OCI-LY1 (cell line): ENCODE measurements around the gene ACVR2B.

Source experiments
- CTCF ChIP-seq: fragments of 200-600 bp; sonication (generic), shearing (Covaris generic); IDR thresholded peaks from 2 replicates; pipeline ENCODE4 v1.5.1; 2017; ENCODE audit warnings: mild to moderate bottlenecking, antibody characterized with exemption, low read length, moderate library complexity, mixed read lengths
- EZH2 ChIP-seq: fragments of 200-600 bp; sonication (generic), shearing (Covaris generic); IDR thresholded peaks from 2 replicates; pipeline ENCODE4 v1.8.0; 2017; ENCODE audit warnings: borderline replicate concordance, mixed run types, mild to moderate bottlenecking, antibody characterized with exemption, low read length, moderate library complexity, mixed read lengths

- TF ChIP-seq EZH2 (no peak), CTCF (no peak)
Measured at GRCh38 chr3:38474928-38475605, 21.4 kb downstream of the ACVR2B start.
